ENCODE data around the gene FRS3.

FRS3 gene

DNA sequence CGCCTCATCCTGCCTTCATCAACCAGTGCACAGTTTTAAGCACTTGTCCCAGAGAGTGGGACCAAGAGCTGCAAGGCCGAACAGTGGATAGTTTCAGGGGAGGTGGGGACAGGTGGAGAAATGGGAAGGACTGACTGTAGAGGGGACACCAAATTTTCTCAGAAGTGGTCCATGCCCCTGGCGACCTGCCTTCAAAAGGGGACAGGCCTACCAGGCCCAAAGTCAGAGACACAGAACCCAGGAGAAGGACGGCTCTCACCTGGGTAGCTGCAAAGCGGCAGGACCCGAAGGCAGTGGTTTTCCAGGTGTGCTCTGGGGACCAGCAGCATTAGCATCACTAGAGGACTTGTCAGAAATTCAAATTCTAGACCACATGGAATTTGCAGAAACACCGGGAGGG lies 50.1 kb downstream of the FRS3 start:
- Histone ChIP-seq H3K9me2 (replicated peaks; ENCODE audit: insufficient read depth, low read length) (no peaks in the 10 kb centered on the region), H3K36me3 (ENCODE audit: low read length) (no peaks in the 10 kb centered on the region), H3K4me2 (ENCODE audit: low read depth, low read length, poor library complexity, severe bottlenecking) (peak overlapping the region; percentile 74), H3F3A (ENCODE audit: insufficient read depth) (peaks cover 28% of the 10 kb centered on the region), H3K9ac (ENCODE audit: low read length) (peak overlapping the region; percentile 78), H3K79me2 (ENCODE audit: insufficient read depth, low read length) (peaks cover 90% of the 10 kb centered on the region), H2AFZ (ENCODE audit: low read depth, low read length, severe bottlenecking) (no peak overlapping the region), H3K27ac (ENCODE audit: low read depth, low read length) (peak overlapping the region; percentile 93), H3K27me3 (ENCODE audit: low read length) (no peaks in the 10 kb centered on the region), H3K9me3 (ENCODE audit: insufficient read depth, low read length) (no peaks in the 10 kb centered on the region), H3K4me3 (ENCODE audit: insufficient read depth, low read length, poor library complexity, severe bottlenecking) (peak overlapping the region; percentile 63), H4K20me1 (ENCODE audit: low read depth, low read length) (no peaks in the 10 kb centered on the region)
- TF ChIP-seq EZH2phosphoT487 (conservative IDR thresholded peaks at IDR 0.05; ENCODE audit: low read length): no peak
- TF ChIP-seq, protein P1, sequence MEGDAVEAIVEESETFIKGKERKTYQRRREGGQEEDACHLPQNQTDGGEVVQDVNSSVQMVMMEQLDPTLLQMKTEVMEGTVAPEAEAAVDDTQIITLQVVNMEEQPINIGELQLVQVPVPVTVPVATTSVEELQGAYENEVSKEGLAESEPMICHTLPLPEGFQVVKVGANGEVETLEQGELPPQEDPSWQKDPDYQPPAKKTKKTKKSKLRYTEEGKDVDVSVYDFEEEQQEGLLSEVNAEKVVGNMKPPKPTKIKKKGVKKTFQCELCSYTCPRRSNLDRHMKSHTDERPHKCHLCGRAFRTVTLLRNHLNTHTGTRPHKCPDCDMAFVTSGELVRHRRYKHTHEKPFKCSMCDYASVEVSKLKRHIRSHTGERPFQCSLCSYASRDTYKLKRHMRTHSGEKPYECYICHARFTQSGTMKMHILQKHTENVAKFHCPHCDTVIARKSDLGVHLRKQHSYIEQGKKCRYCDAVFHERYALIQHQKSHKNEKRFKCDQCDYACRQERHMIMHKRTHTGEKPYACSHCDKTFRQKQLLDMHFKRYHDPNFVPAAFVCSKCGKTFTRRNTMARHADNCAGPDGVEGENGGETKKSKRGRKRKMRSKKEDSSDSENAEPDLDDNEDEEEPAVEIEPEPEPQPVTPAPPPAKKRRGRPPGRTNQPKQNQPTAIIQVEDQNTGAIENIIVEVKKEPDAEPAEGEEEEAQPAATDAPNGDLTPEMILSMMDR (IDR thresholded peaks at IDR 0.05; ENCODE audit: insufficient read depth, low read length, poor library complexity, severe bottlenecking): no peak

DNA sequence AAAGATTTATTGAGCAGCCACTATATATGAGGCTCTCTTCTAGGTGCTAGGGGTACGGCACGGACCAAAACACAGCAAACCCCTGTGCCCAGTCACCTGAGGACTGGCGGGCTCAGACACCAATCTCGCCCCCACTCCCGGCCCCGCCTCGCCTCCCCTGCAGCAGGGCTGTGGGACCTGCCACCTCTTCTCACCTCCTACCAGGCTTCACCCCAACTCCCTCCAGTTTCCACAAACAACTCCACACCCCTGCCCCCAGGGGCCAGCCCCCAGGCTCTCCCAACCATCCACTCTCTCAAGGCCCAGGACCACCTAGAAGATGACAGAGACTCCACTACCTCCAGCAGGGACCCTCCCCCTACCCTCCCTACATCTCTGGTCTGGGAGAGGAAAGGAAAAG lies 50.7 kb downstream of the FRS3 start:
- H2AFZ ChIP-seq (ENCODE audit: low read depth, low read length, severe bottlenecking): no peak overlapping the region
- peak overlapping the region; percentile 78 for H3K9ac ChIP-seq (ENCODE audit: low read length)
- peak overlapping the region; percentile 93 for H3K27ac ChIP-seq (ENCODE audit: low read depth, low read length)
- H3K9me3 ChIP-seq (ENCODE audit: insufficient read depth, low read length): no peaks in the 10 kb centered on the region
- no peaks in the 10 kb centered on the region for H3K9me2 ChIP-seq (replicated peaks; ENCODE audit: insufficient read depth, low read length)
- H3K79me2 ChIP-seq (ENCODE audit: insufficient read depth, low read length): peaks cover 96% of the 10 kb centered on the region
- peaks cover 31% of the 10 kb centered on the region for H3F3A ChIP-seq (ENCODE audit: insufficient read depth)
- TF ChIP-seq EZH2phosphoT487 (conservative IDR thresholded peaks at IDR 0.05; ENCODE audit: low read length): no peak
- TF ChIP-seq, protein P1 (IDR thresholded peaks at IDR 0.05; ENCODE audit: insufficient read depth, low read length, poor library complexity, severe bottlenecking): no peak
- peak overlapping the region; percentile 74 for H3K4me2 ChIP-seq (ENCODE audit: low read depth, low read length, poor library complexity, severe bottlenecking)
- no peaks in the 10 kb centered on the region for H3K36me3 ChIP-seq (ENCODE audit: low read length)
- no peaks in the 10 kb centered on the region for H3K27me3 ChIP-seq (ENCODE audit: low read length)
- peak overlapping the region; percentile 63 for H3K4me3 ChIP-seq (ENCODE audit: insufficient read depth, low read length, poor library complexity, severe bottlenecking)
- H4K20me1 ChIP-seq (ENCODE audit: low read depth, low read length): no peaks in the 10 kb centered on the region

DNA sequence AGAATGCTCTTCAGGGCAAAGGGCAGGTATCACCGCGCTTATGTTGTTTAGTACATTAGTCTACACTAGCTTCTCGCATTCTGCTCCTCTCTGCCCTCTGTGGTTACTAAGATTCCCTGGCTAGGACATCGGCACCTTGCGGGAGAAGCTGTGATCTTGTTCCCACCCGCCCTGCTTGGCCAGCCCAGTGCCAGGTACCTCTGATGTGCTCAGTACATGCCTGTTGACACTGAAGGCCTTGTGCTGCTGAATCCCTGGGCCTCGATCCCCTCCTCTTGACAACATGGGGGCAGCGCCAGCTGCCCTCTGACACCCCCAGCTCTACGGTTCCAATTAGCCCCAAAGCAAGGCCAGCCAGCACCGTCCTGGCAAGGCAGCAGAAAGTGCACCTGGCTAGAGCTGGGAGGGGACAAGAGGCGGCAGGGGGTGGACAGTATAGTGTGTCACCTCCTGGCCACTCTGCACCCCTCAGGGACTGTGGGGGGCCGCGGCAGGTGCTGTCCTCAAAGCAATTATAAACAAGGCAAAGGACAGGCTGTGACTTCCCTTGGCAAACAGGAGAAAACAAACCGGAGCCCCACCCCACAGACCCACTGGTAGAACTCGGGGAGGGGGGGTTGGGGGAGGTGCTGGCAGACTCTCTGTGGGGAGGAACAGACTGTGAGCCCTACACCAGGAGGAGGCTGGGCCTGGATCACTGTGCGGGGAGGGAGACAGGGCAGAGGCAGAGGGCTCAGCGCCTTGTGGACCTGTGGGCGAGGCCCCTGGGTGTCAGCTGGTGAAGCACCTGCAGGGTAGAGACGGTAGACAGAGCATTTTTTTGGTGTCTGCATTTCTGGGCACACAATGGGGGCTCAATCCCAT lies 51.4 kb downstream of the FRS3 start:
- H2AFZ ChIP-seq (ENCODE audit: low read depth, low read length, severe bottlenecking): no peak overlapping the region
- peak overlapping the region; percentile 93 for H3K27ac ChIP-seq (ENCODE audit: low read depth, low read length)
- no peaks in the 10 kb centered on the region for H3K9me3 ChIP-seq (ENCODE audit: insufficient read depth, low read length)
- no peak overlapping the region for H3K4me3 ChIP-seq (ENCODE audit: insufficient read depth, low read length, poor library complexity, severe bottlenecking)
- peak overlapping the region; percentile 78 for H3K9ac ChIP-seq (ENCODE audit: low read length)
- H4K20me1 ChIP-seq (ENCODE audit: low read depth, low read length): no peaks in the 10 kb centered on the region
- H3K4me2 ChIP-seq (ENCODE audit: low read depth, low read length, poor library complexity, severe bottlenecking): peak overlapping the region; percentile 74
- peaks cover 99% of the 10 kb centered on the region for H3K79me2 ChIP-seq (ENCODE audit: insufficient read depth, low read length)
- no peaks in the 10 kb centered on the region for H3K9me2 ChIP-seq (replicated peaks; ENCODE audit: insufficient read depth, low read length)
- TF ChIP-seq EZH2phosphoT487 (conservative IDR thresholded peaks at IDR 0.05; ENCODE audit: low read length): no peak
- TF ChIP-seq, protein P1 (IDR thresholded peaks at IDR 0.05; ENCODE audit: insufficient read depth, low read length, poor library complexity, severe bottlenecking): no peak
- peaks cover 31% of the 10 kb centered on the region for H3F3A ChIP-seq (ENCODE audit: insufficient read depth)
- H3K36me3 ChIP-seq (ENCODE audit: low read length): no peaks in the 10 kb centered on the region
- H3K27me3 ChIP-seq (ENCODE audit: low read length): no peaks in the 10 kb centered on the region
